Testis (tissue), 2 donors: ENCODE data around the gene MIER2.

Experiments used
- POLR2A ChIP-seq: fragments of 450-650 bp; IDR thresholded peaks from one replicate; pipeline ENCODE4 v1.6.1; 2017; ENCODE audit warnings: antibody characterized with exemption, mild to moderate bottlenecking, moderate library complexity
- TF ChIP-seq, protein P1 (sequence below), 3 experiments: fragments of 450-650 bp in 2 of 3; fragments of 200-600 bp in 1 of 3; sonication (generic) in 1 of 3; IDR thresholded peaks; one replicate each; pipeline ENCODE4 v1.5.1; 2016 to 2019; ENCODE audit warnings: antibody characterized with exemption in 3 of 3, mild to moderate bottlenecking in 2 of 3, moderate library complexity in 1 of 3

DNA sequence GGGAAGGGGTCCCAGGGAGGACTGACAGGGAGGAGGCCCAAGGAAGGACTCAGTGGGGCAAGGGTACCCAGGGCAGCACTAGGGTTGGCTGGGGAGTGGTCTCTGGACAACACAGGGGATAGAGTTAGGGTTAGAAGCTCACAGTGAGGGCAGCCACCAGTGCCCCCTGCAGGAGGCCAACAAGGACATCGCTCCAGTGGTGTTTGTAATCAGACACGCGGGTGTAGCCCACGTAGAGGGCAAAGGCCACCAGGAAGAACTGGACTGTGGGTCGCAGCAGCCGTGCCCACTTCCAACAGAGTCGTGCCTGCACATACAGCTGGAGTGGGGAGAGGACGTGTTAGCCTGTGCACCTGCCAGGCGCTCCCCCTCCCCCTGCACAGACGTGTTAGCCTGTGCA is 62.6 kb downstream of the MIER2 start:
- TF ChIP-seq, protein P1, sequence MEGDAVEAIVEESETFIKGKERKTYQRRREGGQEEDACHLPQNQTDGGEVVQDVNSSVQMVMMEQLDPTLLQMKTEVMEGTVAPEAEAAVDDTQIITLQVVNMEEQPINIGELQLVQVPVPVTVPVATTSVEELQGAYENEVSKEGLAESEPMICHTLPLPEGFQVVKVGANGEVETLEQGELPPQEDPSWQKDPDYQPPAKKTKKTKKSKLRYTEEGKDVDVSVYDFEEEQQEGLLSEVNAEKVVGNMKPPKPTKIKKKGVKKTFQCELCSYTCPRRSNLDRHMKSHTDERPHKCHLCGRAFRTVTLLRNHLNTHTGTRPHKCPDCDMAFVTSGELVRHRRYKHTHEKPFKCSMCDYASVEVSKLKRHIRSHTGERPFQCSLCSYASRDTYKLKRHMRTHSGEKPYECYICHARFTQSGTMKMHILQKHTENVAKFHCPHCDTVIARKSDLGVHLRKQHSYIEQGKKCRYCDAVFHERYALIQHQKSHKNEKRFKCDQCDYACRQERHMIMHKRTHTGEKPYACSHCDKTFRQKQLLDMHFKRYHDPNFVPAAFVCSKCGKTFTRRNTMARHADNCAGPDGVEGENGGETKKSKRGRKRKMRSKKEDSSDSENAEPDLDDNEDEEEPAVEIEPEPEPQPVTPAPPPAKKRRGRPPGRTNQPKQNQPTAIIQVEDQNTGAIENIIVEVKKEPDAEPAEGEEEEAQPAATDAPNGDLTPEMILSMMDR (IDR thresholded peaks at IDR 0.05): no peak
- no peak for TF ChIP-seq POLR2A
